Posterior vena cava (tissue), 2 donors: ENCODE measurements around the gene TAF6. TPM values are rescaled to one million over a fixed set of nuclear protein-coding genes. Genes with fewer than 3 reads are reported as not detected.

Experiments
- microRNA-seq, 2 donors: library from miRNA; unstranded; fragments of <30 nt; microRNA quantifications; one replicate each; pipeline ENCODE4 v1.2.0, GENCODE V29; 2020 to 2021; ENCODE audit warnings: borderline microRNAs expressed in 2 of 2
- total RNA-seq, 2 donors: library from RNA; stranded (reverse); fragmentation: NEBNext Ultra II Directional; extraction: Animal tissue kit (Norgen Biotek cat#: 25700); gene quantifications; one replicate each; pipeline ENCODE4 v1.2.1, GENCODE V29; 2021
- donor health status: DM: yes; HTN: yes; CAD: no.
- donor health status: DM: yes; HTN: yes; CAD: no.

TAF6 gene
- total RNA-seq, 2 donors from 2014 or later = 34.3 to 35.4 TPM

Small RNA genes within 50 kb of the gene (microRNA-seq; reads per million reads assigned to microRNA genes)
- 655 to 687 reads per million in 2 donors for gene MIR106B
- gene MIR25 = 351 to 540 reads per million in 2 donors
- 0 reads per million in 2 donors for gene MIR4658
- gene MIR93 = 2,097 to 2,214 reads per million in 2 donors

Other genes starting within 250 kb of the TAF6 start
- under 1 TPM in 1 of 2 donors, not detected in 1; 0.51 TPM for gene OR2AE1, start 242.3 kb downstream of the TAF6 start, total RNA-seq
- 10 to 100 TPM; 14.7 to 22.9 TPM for gene TRIM4, start 199.8 kb downstream of the TAF6 start, total RNA-seq
- gene GJC3, start 189.7 kb downstream of the TAF6 start, total RNA-seq = not detected
- 1 to 10 TPM in 1 of 2 donors, under 1 TPM in 1; 0.33 to 1.2 TPM for gene AZGP1, start 143.3 kb downstream of the TAF6 start, total RNA-seq
- 10 to 100 TPM; 47.4 to 53.1 TPM for gene ZKSCAN1, start 103.8 kb downstream of the TAF6 start, total RNA-seq
- 10 to 100 TPM in 1 of 2 donors, 1 to 10 TPM in 1; 9.2 to 10.7 TPM for gene ZSCAN21, start 69.6 kb downstream of the TAF6 start, total RNA-seq
- gene ZNF3, start 37.6 kb downstream of the TAF6 start, total RNA-seq = 10 to 100 TPM; 17.0 to 18.0 TPM
- 10 to 100 TPM; 78.4 to 80.0 TPM for gene COPS6, start 30.4 kb downstream of the TAF6 start, total RNA-seq
- gene MCM7, start 18.0 kb downstream of the TAF6 start, total RNA-seq = 10 to 100 TPM; 21.6 to 21.7 TPM
- 10 to 100 TPM; 11.6 to 15.5 TPM for gene AP4M1, start 17.7 kb downstream of the TAF6 start, total RNA-seq
- 10 to 100 TPM in 1 of 2 donors, 1 to 10 TPM in 1; 9.6 to 18.3 TPM for gene CNPY4, start 276 bp upstream of the TAF6 start, total RNA-seq
- 1 to 10 TPM; 1.6 to 1.7 TPM for gene MBLAC1, start 7.6 kb upstream of the TAF6 start, total RNA-seq
- gene LAMTOR4, start 29.6 kb upstream of the TAF6 start, total RNA-seq = 10 to 100 TPM; 72.6 to 91.6 TPM
- 10 to 100 TPM; 11.2 to 13.3 TPM for gene TRAPPC14, start 39.4 kb upstream of the TAF6 start, total RNA-seq
- gene GAL3ST4, start 49.3 kb upstream of the TAF6 start, total RNA-seq = 10 to 100 TPM in 1 of 2 donors, 1 to 10 TPM in 1; 6.2 to 11.2 TPM
- gene GPC2, start 58.0 kb upstream of the TAF6 start, total RNA-seq = 1 to 10 TPM in 1 of 2 donors, under 1 TPM in 1; 0.81 to 1.2 TPM
- 1 to 10 TPM in 1 of 2 donors, under 1 TPM in 1; 0.52 to 1.2 TPM for gene STAG3, start 58.6 kb upstream of the TAF6 start, total RNA-seq
- gene PVRIG, start 100.6 kb upstream of the TAF6 start, total RNA-seq = under 1 TPM; 0.42 to 0.67 TPM
- not detected for gene SPDYE3, start 188.3 kb upstream of the TAF6 start, total RNA-seq
- 10 to 100 TPM; 17.7 to 32.5 TPM for gene PILRB, start 238.8 kb upstream of the TAF6 start, total RNA-seq